Caco-2 (cell line): ENCODE results near the gene RANBP3. TPM values are rescaled to one million over a fixed set of nuclear protein-coding genes. Genes with fewer than 3 reads are reported as not detected.

ENCODE experiments used
- BruUV-seq: library from RNA; stranded (reverse); fragments of 400-500 nt; replicated peaks from 2 replicates; lab custom pipeline; 2021; lab: Mats Ljungman, UMichigan
- CTCF ChIA-PET: fragments of 300-600 bp; sonication (Branson Sonifier 250); formaldehyde crosslinking; loops from one replicate; lab custom pipeline; 2022; ENCODE audit warnings: antibody characterized with exemption; lab: Charles Lee
- POLR2A ChIA-PET: fragments of 300-600 bp; sonication (Branson Sonifier 250); formaldehyde crosslinking; loops from one replicate; lab custom pipeline; 2022; ENCODE audit warnings: antibody characterized with exemption; lab: Charles Lee
- DNase-seq, 2 experiments: peaks; one replicate each; pipeline versions ENCODE4 v3.0.0 to v3.0.0-alpha.2; 2020 to 2022
- H3K27me3 ChIP-seq: replicated peaks from 2 replicates; pipeline ENCODE4 v1.6.0; 2011; ENCODE audit warnings: low read length; ENCODE audit not compliant: control insufficient read depth, insufficient read depth
- H3K36me3 ChIP-seq: 2 replicates; pipeline ENCODE4 v1.5.1; 2011; ENCODE audit warnings: low read length; ENCODE audit not compliant: control insufficient read depth, insufficient read depth
- H3K4me1 ChIP-seq: fragments of 250-450 bp; sonication (Bioruptor Pico); 2 replicates; pipeline ENCODE4 v1.5.1; 2020; ENCODE audit warnings: mild to moderate bottlenecking
- H3K4me3 ChIP-seq: 2 replicates; pipeline ENCODE4 v1.5.1; 2011; ENCODE audit warnings: low read depth, mild to moderate bottlenecking, control low read depth, low read length
- H3K9me3 ChIP-seq: fragments of 250-450 bp; sonication (Bioruptor Pico); 2 replicates; pipeline ENCODE4 v1.5.1; 2020; ENCODE audit warnings: mild to moderate bottlenecking, moderate library complexity
- H3K27ac Mint-ChIP-seq: one replicate; pipeline ENCODE4 v1.8.0; 2022; ENCODE audit warnings: mixed read lengths; ENCODE audit not compliant: unreplicated experiment
- H3K27me3 Mint-ChIP-seq: one replicate; pipeline ENCODE4 v1.8.0; 2022; ENCODE audit warnings: mixed read lengths; ENCODE audit not compliant: insufficient read depth, unreplicated experiment
- H3K36me3 Mint-ChIP-seq: one replicate; pipeline ENCODE4 v1.8.0; 2022; ENCODE audit warnings: mild to moderate bottlenecking, mixed read lengths; ENCODE audit not compliant: insufficient read depth, unreplicated experiment
- H3K4me1 Mint-ChIP-seq: one replicate; pipeline ENCODE4 v1.8.0; 2022; ENCODE audit warnings: low read depth, mixed read lengths; ENCODE audit not compliant: unreplicated experiment
- H3K4me3 Mint-ChIP-seq: one replicate; pipeline ENCODE4 v1.8.0; 2022; ENCODE audit warnings: mild to moderate bottlenecking, moderate library complexity, mixed read lengths; ENCODE audit not compliant: unreplicated experiment
- H3K9me3 Mint-ChIP-seq: one replicate; pipeline ENCODE4 v1.8.0; 2022; ENCODE audit warnings: mixed read lengths; ENCODE audit not compliant: unreplicated experiment
- intact Hi-C: fragments of 100-400 bp; cut with micrococcal nuclease; formaldehyde crosslinking; loops from one replicate; pipeline ENCODE4 v1.10.0; 2022; ENCODE audit not compliant: unreplicated experiment
- total RNA-seq: library from RNA; stranded (reverse); gene quantifications from 2 replicates; pipeline ENCODE4 v1.2.3, GENCODE V29; 2022
- TF ChIP-seq, protein P1 (sequence below), 2 experiments: fragments of 200-600 bp in 1 of 2; IDR thresholded peaks; 1 replicate in 1 of 2; 2 replicates in 1 of 2; pipeline versions ENCODE4 v1.5.1 to v1.8.0; 2011 to 2022; ENCODE audit warnings: antibody characterized with exemption in 1 of 2, control low read depth in 1 of 2, inconsistent platforms in 1 of 2, low read depth in 1 of 2, low read length in 1 of 2, mild to moderate bottlenecking in 1 of 2, moderate library complexity in 1 of 2; ENCODE audit not compliant: insufficient read depth in 1 of 2, severe bottlenecking in 1 of 2, unreplicated experiment in 1 of 2

RANBP3 gene
- total RNA-seq, 1 experiment from 2014 or later: 90.4 TPM

DNA sequence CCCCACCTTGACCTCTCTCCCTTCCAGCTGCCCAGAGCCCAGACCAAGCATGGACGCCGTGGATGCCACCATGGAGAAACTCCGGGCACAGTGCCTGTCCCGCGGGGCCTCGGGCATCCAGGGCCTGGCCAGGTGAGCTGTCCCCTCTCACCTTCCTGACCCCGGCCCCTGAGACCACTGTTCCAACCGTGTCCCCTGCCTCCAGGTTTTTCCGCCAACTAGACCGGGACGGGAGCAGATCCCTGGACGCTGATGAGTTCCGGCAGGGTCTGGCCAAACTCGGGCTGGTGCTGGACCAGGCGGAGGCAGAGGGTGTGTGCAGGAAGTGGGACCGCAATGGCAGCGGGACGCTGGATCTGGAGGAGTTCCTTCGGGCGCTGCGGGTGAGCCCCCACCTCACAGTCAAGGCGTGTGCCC, 63.6 kb downstream of the RANBP3 start:
- peak overlapping the region; percentile 59 for H3K27ac Mint-ChIP-seq
- H3K36me3 Mint-ChIP-seq: peaks cover 46% of the 10 kb centered on the region
- POLR2A ChIA-PET: interaction anchor here (1.0 kb wide), 1 partner anchor 11 kb away, joined by 4 read pairs; the partner anchor contains the start of gene NDUFA11
- H3K4me3 ChIP-seq: no peak overlapping the region
- intact Hi-C loops: no loop called here
- no peaks in the 10 kb centered on the region for H3K36me3 ChIP-seq
- H3K27me3 ChIP-seq: no peaks in the 10 kb centered on the region
- DNase-seq: no peak
- H3K9me3 ChIP-seq: no peaks in the 10 kb centered on the region
- no peaks in the 10 kb centered on the region for H3K27me3 Mint-ChIP-seq
- H3K9me3 Mint-ChIP-seq: no peaks in the 10 kb centered on the region
- CTCF ChIA-PET: no interaction called here
- TF ChIP-seq, protein P1, sequence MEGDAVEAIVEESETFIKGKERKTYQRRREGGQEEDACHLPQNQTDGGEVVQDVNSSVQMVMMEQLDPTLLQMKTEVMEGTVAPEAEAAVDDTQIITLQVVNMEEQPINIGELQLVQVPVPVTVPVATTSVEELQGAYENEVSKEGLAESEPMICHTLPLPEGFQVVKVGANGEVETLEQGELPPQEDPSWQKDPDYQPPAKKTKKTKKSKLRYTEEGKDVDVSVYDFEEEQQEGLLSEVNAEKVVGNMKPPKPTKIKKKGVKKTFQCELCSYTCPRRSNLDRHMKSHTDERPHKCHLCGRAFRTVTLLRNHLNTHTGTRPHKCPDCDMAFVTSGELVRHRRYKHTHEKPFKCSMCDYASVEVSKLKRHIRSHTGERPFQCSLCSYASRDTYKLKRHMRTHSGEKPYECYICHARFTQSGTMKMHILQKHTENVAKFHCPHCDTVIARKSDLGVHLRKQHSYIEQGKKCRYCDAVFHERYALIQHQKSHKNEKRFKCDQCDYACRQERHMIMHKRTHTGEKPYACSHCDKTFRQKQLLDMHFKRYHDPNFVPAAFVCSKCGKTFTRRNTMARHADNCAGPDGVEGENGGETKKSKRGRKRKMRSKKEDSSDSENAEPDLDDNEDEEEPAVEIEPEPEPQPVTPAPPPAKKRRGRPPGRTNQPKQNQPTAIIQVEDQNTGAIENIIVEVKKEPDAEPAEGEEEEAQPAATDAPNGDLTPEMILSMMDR (IDR thresholded peaks at IDR 0.05; ENCODE audit: insufficient read depth in 1 of 2, low read depth in 1 of 2, low read length in 1 of 2, severe bottlenecking in 1 of 2, unreplicated experiment in 1 of 2): no peak
- H3K4me3 Mint-ChIP-seq: no peak overlapping the region
- no TSS peak for BruUV-seq
- no peaks in the 10 kb centered on the region for H3K4me1 Mint-ChIP-seq
- peaks cover 30% of the 10 kb centered on the region for H3K4me1 ChIP-seq

DNA sequence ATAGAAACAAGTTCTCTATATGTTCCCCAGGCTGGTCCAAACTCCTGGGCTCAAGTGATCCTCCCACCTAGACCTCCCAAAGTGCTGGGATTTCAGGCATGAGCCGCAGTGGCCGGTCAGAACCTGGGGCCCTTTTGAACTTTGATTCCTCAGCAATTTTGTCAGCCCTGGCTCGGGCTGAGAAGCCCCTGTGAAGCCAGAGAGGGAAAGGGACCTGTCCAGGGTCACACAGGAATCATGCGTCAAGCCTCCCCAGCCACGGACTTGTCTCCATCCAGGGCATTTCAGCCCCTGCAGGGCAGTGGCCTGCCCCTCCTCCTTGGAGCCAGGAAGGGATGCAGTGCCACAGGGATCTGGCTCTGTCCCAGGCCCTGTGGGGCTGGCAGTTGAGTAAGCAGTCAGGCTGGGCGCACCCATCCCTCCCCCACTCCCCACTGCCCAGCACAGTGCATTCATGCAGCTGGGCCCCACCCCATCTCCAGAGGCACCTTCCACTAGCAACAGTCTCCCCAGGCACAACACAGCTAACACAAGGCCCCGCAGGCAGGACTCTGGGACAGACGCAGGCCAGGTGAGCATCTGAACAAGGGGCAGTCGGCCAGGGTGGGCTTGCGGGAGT, 64.1 kb downstream of the RANBP3 start, which contains the start of gene CAPS:
CAPS (plus strand) TSS at position 516 of the 619 bp plus-strand sequence. CDS start 153 bp downstream, outside the sequence.
- peaks cover 40% of the 10 kb centered on the region for H3K36me3 Mint-ChIP-seq
- no peak within 1 kb of the TSS for H3K4me3 Mint-ChIP-seq
- H3K4me1 ChIP-seq: peaks cover 30% of the 10 kb centered on the region

DNA sequence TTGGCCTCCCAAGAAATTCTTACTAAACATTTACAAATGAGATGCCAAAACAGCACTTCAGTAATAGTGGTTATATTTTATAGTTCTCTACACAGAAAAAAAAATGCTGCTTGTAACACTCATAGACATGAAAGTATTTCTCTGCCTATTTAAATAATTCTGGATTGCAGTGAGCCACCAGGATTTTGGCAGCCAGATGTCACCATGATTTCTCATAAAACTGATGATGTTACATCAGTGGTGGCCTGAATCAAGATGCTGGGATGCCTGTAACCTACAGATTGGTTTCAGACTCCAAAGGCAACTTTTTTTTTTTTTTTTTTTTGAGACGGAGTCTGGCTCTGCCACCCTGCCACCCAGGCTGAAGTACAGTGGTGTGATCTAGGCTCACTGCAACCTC, 66.6 kb downstream of the RANBP3 start:
- BruUV-seq: no TSS peak
- Histone ChIP-seq H3K4me3 (no peak overlapping the region), H3K27me3 (no peaks in the 10 kb centered on the region), H3K9me3 (no peaks in the 10 kb centered on the region), H3K4me1 (peaks cover 26% of the 10 kb centered on the region), H3K36me3 (no peaks in the 10 kb centered on the region)
- intact Hi-C loops: no loop called here
- TF ChIP-seq, protein P1 (IDR thresholded peaks at IDR 0.05; ENCODE audit: insufficient read depth in 1 of 2, low read depth in 1 of 2, low read length in 1 of 2, severe bottlenecking in 1 of 2, unreplicated experiment in 1 of 2): no peak
- no peak for DNase-seq
- Mint-ChIP-seq H3K9me3 (no peaks in the 10 kb centered on the region), H3K4me3 (no peak overlapping the region), H3K27ac (no peak overlapping the region), H3K4me1 (no peaks in the 10 kb centered on the region), H3K27me3 (no peaks in the 10 kb centered on the region), H3K36me3 (peaks cover 38% of the 10 kb centered on the region)
- CTCF ChIA-PET: interaction anchor here (0.8 kb wide), 1 partner anchor 107 kb away, joined by 4 read pairs; no protein-coding TSS in a partner anchor
- POLR2A ChIA-PET: no interaction called here

More for the DNA sequence above, 64.1 kb downstream of the RANBP3 start, which contains the start of gene CAPS:
- H3K4me1 Mint-ChIP-seq: no peaks in the 10 kb centered on the region
- no peak within 1 kb of the TSS for H3K4me3 ChIP-seq
- H3K36me3 ChIP-seq: no peaks in the 10 kb centered on the region
- H3K9me3 Mint-ChIP-seq: no peaks in the 10 kb centered on the region
- ChIA-PET CTCF (no interaction called here), POLR2A (no interaction called here)
- TF ChIP-seq, protein P1 (IDR thresholded peaks at IDR 0.05; ENCODE audit: insufficient read depth in 1 of 2, low read depth in 1 of 2, low read length in 1 of 2, severe bottlenecking in 1 of 2, unreplicated experiment in 1 of 2): no peak
- no peak for DNase-seq
- intact Hi-C loops: no loop called here
- H3K9me3 ChIP-seq: no peaks in the 10 kb centered on the region
- H3K27ac Mint-ChIP-seq: peak within 1 kb of the TSS; percentile 59
- H3K27me3 ChIP-seq: no peaks in the 10 kb centered on the region
- H3K27me3 Mint-ChIP-seq: no peaks in the 10 kb centered on the region
- no TSS peak for BruUV-seq
